H9 (cell line): ENCODE measurements around the gene ZNF490. TPM values are rescaled to one million over a fixed set of nuclear protein-coding genes. Genes with fewer than 3 reads are reported as not detected.
"Not testable (repeated sequence)": the region's sequence is repeated elsewhere in the genome, so short reads cannot be mapped to it uniquely, and the experiment has no call there.

Experiments used
- DNase-seq: peaks from one replicate; pipeline ENCODE4 v3.0.0-alpha.2; 2017
- H2AFZ ChIP-seq: one replicate; pipeline ENCODE4 v1.6.1; 2013; ENCODE audit warnings: mild to moderate bottlenecking, low read length, control low read depth, moderate library complexity
- H2AK5ac ChIP-seq: 2 replicates; pipeline ENCODE4 v1.6.1; 2013; ENCODE audit warnings: low read length, control low read depth, mixed read lengths; ENCODE audit not compliant: insufficient read length
- H2BK120ac ChIP-seq: one replicate; pipeline ENCODE4 v1.6.1; 2013; ENCODE audit warnings: low read depth, mild to moderate bottlenecking, low read length, control low read depth, inconsistent platforms; ENCODE audit not compliant: poor library complexity, severe bottlenecking
- H2BK12ac ChIP-seq: 2 replicates; pipeline ENCODE4 v1.6.1; 2013; ENCODE audit warnings: low read length, control low read depth, mixed read lengths, low read depth; ENCODE audit not compliant: insufficient read length
- H2BK15ac ChIP-seq: 2 replicates; pipeline ENCODE4 v1.6.1; 2013; ENCODE audit warnings: low read depth, low read length, control low read depth
- H2BK20ac ChIP-seq: one replicate; pipeline ENCODE4 v1.6.1; 2013; ENCODE audit warnings: low read depth, mild to moderate bottlenecking, low read length, control low read depth, inconsistent platforms; ENCODE audit not compliant: poor library complexity, severe bottlenecking
- H2BK5ac ChIP-seq: 2 replicates; pipeline ENCODE4 v1.6.1; 2013; ENCODE audit warnings: low read length, control low read depth, mixed read lengths; ENCODE audit not compliant: insufficient read length
- H3K14ac ChIP-seq: 2 replicates; pipeline ENCODE4 v1.6.1; 2013; ENCODE audit warnings: low read length, control low read depth; ENCODE audit not compliant: insufficient read depth
- H3K18ac ChIP-seq: 2 replicates; pipeline ENCODE4 v1.6.1; 2013; ENCODE audit warnings: low read depth, mild to moderate bottlenecking, mixed read lengths, low read length, control low read depth; ENCODE audit not compliant: insufficient read length
- H3K23ac ChIP-seq: 2 replicates; pipeline ENCODE4 v1.6.1; 2013; ENCODE audit warnings: low read length, control low read depth, mixed read lengths, low read depth; ENCODE audit not compliant: insufficient read length
- H3K23me2 ChIP-seq: 2 replicates; pipeline ENCODE4 v1.6.1; 2013; ENCODE audit warnings: low read depth, mild to moderate bottlenecking, mixed read lengths, low read length, control low read depth; ENCODE audit not compliant: insufficient read length, poor library complexity, severe bottlenecking
- H3K27ac ChIP-seq: 2 replicates; pipeline ENCODE4 v1.5.1; 2013; ENCODE audit warnings: low read length, control low read depth, mixed read lengths, low read depth; ENCODE audit not compliant: insufficient read length
- H3K27me3 ChIP-seq: 2 replicates; pipeline ENCODE4 v1.6.1; 2013; ENCODE audit warnings: low read length, control low read depth, inconsistent platforms; ENCODE audit not compliant: insufficient read depth
- H3K4ac ChIP-seq: 2 replicates; pipeline ENCODE4 v1.6.1; 2013; ENCODE audit warnings: low read depth, mild to moderate bottlenecking, control low read depth, inconsistent platforms, low read length, moderate library complexity
- H3K4me1 ChIP-seq: 2 replicates; pipeline ENCODE4 v1.6.1; 2013; ENCODE audit warnings: low read length, control low read depth, inconsistent platforms; ENCODE audit not compliant: insufficient read depth
- H3K4me2 ChIP-seq: 2 replicates; pipeline ENCODE4 v1.6.1; 2013; ENCODE audit warnings: low read length, control low read depth, mixed read lengths; ENCODE audit not compliant: insufficient read length, insufficient read depth
- H3K56ac ChIP-seq: 2 replicates; pipeline ENCODE4 v1.6.1; 2013; ENCODE audit warnings: low read depth, mild to moderate bottlenecking, mixed read lengths, low read length, control low read depth; ENCODE audit not compliant: insufficient read length
- H3K79me1 ChIP-seq: 2 replicates; pipeline ENCODE4 v1.6.1; 2013; ENCODE audit warnings: low read depth, mild to moderate bottlenecking, moderate library complexity, low read length, control low read depth, inconsistent platforms; ENCODE audit not compliant: insufficient read depth, poor library complexity, severe bottlenecking
- H3K79me2 ChIP-seq: 2 replicates; pipeline ENCODE4 v1.6.1; 2013; ENCODE audit warnings: low read length, control low read depth, inconsistent platforms; ENCODE audit not compliant: insufficient read depth
- H3K9ac ChIP-seq: 2 replicates; pipeline ENCODE4 v1.6.1; 2013; ENCODE audit warnings: low read length, control low read depth, mixed read lengths; ENCODE audit not compliant: insufficient read length; ENCODE audit errors: extremely low read depth
- H3K9me3 ChIP-seq: one replicate; pipeline ENCODE4 v1.6.1; 2013; ENCODE audit warnings: low read depth, low read length, inconsistent platforms; ENCODE audit not compliant: control insufficient read depth
- H3T11ph ChIP-seq: one replicate; pipeline ENCODE4 v1.6.1; 2013; ENCODE audit warnings: mild to moderate bottlenecking, low read length, control low read depth, inconsistent platforms
- H4K20me1 ChIP-seq: one replicate; pipeline ENCODE4 v1.6.1; 2013; ENCODE audit not compliant: control insufficient read depth, insufficient read length, insufficient read depth
- H4K5ac ChIP-seq: 2 replicates; pipeline ENCODE4 v1.6.1; 2013; ENCODE audit warnings: low read depth, mild to moderate bottlenecking, mixed read lengths, low read length, control low read depth; ENCODE audit not compliant: insufficient read length
- H4K8ac ChIP-seq: replicated peaks from 2 replicates; pipeline ENCODE4 v1.6.1; 2013; ENCODE audit warnings: low read length, control low read depth, mixed read lengths, low read depth; ENCODE audit not compliant: insufficient read length
- H4K91ac ChIP-seq: 2 replicates; pipeline ENCODE4 v1.6.1; 2013; ENCODE audit warnings: low read depth, mild to moderate bottlenecking, moderate library complexity, mixed read lengths, low read length, control low read depth; ENCODE audit not compliant: insufficient read length
- H3K27ac Mint-ChIP-seq, 3 experiments: 2 replicates in 2 of 3; 3 replicates in 1 of 3; pipeline ENCODE4 v1.8.0; 2020 to 2021; ENCODE audit warnings: mixed read lengths in 3 of 3, mild to moderate bottlenecking in 1 of 3, moderate library complexity in 1 of 3
- H3K27me3 Mint-ChIP-seq: 2 replicates; pipeline ENCODE4 v1.8.0; 2021; ENCODE audit warnings: low read depth, mild to moderate bottlenecking, moderate library complexity, mixed read lengths
- H3K36me3 Mint-ChIP-seq, 3 experiments: 2 replicates in 2 of 3; 3 replicates in 1 of 3; pipeline ENCODE4 v1.8.0; 2020 to 2021; ENCODE audit warnings: low read depth in 3 of 3, mixed read lengths in 3 of 3; ENCODE audit not compliant: insufficient read depth in 1 of 3
- H3K4me1 Mint-ChIP-seq, 2 experiments: 2 replicates each; pipeline ENCODE4 v1.8.0; 2020; ENCODE audit warnings: mixed read lengths in 2 of 2
- H3K4me3 Mint-ChIP-seq, 2 experiments: 2 replicates in 1 of 2; 3 replicates in 1 of 2; pipeline ENCODE4 v1.8.0; 2020 to 2021; ENCODE audit warnings: mild to moderate bottlenecking in 2 of 2, mixed read lengths in 2 of 2, moderate library complexity in 1 of 2
- H3K9me3 Mint-ChIP-seq, 2 experiments: 2 replicates in 1 of 2; 3 replicates in 1 of 2; pipeline ENCODE4 v1.8.0; 2020; ENCODE audit warnings: mild to moderate bottlenecking in 2 of 2, mixed read lengths in 2 of 2, moderate library complexity in 1 of 2
- WGBS: extraction: QIAGEN DNeasy Blood & Tissue Kit; methylation state at CpG from one replicate; pipeline ENCODE4 v1.1.7; 2013; ENCODE audit warnings: missing lambda C conversion rate, low lambda C conversion rate, mixed read lengths; ENCODE audit not compliant: insufficient read length; ENCODE audit errors: extremely low coverage; 5-methylcytosine and 5-hydroxymethylcytosine counted together
- total RNA-seq: library from RNA; stranded (reverse); gene quantifications from 2 replicates; pipeline ENCODE4 v1.2.1, GENCODE V29; 2021
- TF ChIP-seq, protein P1 (sequence below): fragments of 200-600 bp; sonication (generic); conservative IDR thresholded peaks from 3 replicates; pipeline ENCODE4 v1.8.0; 2021; ENCODE audit warnings: antibody characterized with exemption, mild to moderate bottlenecking

ZNF490 gene
- total RNA-seq, 1 experiment from 2014 or later = 10.1 TPM

DNA sequence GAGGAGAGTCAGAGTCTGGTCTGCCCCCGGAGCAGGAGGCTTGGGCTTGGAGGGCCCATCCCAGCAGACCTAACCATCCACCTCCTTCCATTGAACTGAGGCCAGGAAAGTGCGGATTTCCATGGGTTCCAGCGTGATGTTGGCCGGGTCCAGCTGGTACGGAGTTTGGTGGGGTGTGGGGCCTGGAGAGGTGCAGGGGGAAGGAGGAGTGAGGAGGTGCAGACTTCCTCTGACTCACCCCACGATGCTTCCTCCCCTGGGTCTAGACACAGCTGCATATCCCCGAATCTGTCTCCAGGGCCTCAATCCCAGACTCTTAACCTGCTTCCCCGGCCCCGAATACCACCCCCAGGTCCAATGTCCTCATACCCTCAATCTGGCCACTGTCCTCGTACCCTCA, 35.9 kb upstream of the ZNF490 start:
- Histone ChIP-seq H3K4me1 (no peaks in the 10 kb centered on the region), H2BK20ac (no peak overlapping the region), H3T11ph (no peak overlapping the region), H2BK5ac (no peak overlapping the region), H4K5ac (no peak overlapping the region), H3K23me2 (no peaks in the 10 kb centered on the region), H3K79me2 (no peaks in the 10 kb centered on the region), H4K91ac (no peak overlapping the region), H2BK12ac (no peak overlapping the region), H3K4ac (no peak overlapping the region), H2BK120ac (no peak overlapping the region), H4K20me1 (no peaks in the 10 kb centered on the region), H3K79me1 (no peaks in the 10 kb centered on the region), H3K23ac (no peak overlapping the region), H2AFZ (no peak overlapping the region), H4K8ac (no peak overlapping the region), H3K9ac (no peak overlapping the region), H3K4me2 (no peak overlapping the region), H3K56ac (no peak overlapping the region), H2AK5ac (no peak overlapping the region), H3K27me3 (no peaks in the 10 kb centered on the region), H3K14ac (no peak overlapping the region), H2BK15ac (no peak overlapping the region), H3K9me3 (no peaks in the 10 kb centered on the region), H3K18ac (no peak overlapping the region), H3K27ac (no peak overlapping the region)
- H3K36me3 Mint-ChIP-seq = peaks cover 6 to 17% (median 14%) of the 10 kb centered on the region in 3 experiments
- H3K27ac Mint-ChIP-seq = peak overlapping the region in 1 of 3 experiments; percentile 21; a peak in 1 of 7 replicates
- DNase-seq = no peak
- TF ChIP-seq, protein P1, sequence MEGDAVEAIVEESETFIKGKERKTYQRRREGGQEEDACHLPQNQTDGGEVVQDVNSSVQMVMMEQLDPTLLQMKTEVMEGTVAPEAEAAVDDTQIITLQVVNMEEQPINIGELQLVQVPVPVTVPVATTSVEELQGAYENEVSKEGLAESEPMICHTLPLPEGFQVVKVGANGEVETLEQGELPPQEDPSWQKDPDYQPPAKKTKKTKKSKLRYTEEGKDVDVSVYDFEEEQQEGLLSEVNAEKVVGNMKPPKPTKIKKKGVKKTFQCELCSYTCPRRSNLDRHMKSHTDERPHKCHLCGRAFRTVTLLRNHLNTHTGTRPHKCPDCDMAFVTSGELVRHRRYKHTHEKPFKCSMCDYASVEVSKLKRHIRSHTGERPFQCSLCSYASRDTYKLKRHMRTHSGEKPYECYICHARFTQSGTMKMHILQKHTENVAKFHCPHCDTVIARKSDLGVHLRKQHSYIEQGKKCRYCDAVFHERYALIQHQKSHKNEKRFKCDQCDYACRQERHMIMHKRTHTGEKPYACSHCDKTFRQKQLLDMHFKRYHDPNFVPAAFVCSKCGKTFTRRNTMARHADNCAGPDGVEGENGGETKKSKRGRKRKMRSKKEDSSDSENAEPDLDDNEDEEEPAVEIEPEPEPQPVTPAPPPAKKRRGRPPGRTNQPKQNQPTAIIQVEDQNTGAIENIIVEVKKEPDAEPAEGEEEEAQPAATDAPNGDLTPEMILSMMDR = no peak
- no peak overlapping the region for H3K4me3 Mint-ChIP-seq
- peaks cover 0 to 2% of the 10 kb centered on the region in 2 experiments; a peak in 1 of 4 replicates for H3K4me1 Mint-ChIP-seq
- no CpG with 5 or more reads among the region's 10 CpGs for WGBS
- peaks cover 2% of the 10 kb centered on the region; the same call in 1 of the 2 replicates for H3K27me3 Mint-ChIP-seq
- H3K9me3 Mint-ChIP-seq = peaks cover 0 to 5% of the 10 kb centered on the region in 2 experiments; a peak in 3 of 5 replicates

DNA sequence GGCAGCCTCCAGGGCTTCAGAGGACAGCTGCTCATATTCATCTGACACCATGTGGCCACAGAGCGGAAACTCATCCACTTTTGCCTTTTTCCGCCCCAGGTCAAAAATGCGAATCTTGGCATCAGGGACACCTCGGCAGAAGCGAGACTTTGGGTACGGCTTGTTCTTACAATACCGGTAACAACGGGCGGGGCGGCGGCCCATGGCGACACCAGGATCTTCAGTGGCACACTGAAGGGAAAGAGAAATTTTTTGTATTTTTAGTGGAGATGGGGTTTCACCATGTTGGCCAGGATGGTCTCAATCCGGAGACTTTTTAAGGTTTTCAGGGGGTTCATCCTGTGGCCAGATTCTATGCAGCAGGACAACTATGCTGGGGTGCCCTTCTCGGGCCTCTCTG, 33.1 kb upstream of the ZNF490 start:
- not testable (repeated sequence) for H2BK5ac ChIP-seq, H2BK15ac ChIP-seq, H4K91ac ChIP-seq, H3K4me2 ChIP-seq, H3K4me1 ChIP-seq, H3K4me1 Mint-ChIP-seq, H3K27ac ChIP-seq, H4K8ac ChIP-seq, H3K9me3 ChIP-seq, H3K27ac Mint-ChIP-seq, H4K20me1 ChIP-seq, H3K27me3 Mint-ChIP-seq, H3K4me3 Mint-ChIP-seq, H3K14ac ChIP-seq, H2BK12ac ChIP-seq, H4K5ac ChIP-seq, H3T11ph ChIP-seq, DNase-seq, H3K79me1 ChIP-seq, H3K4ac ChIP-seq, H3K9me3 Mint-ChIP-seq, H2AFZ ChIP-seq, H3K27me3 ChIP-seq, H3K18ac ChIP-seq, H3K23ac ChIP-seq, H3K9ac ChIP-seq, H3K23me2 ChIP-seq, H2AK5ac ChIP-seq, H2BK120ac ChIP-seq, H3K79me2 ChIP-seq, H3K56ac ChIP-seq, H2BK20ac ChIP-seq
- H3K36me3 Mint-ChIP-seq = peaks cover 2 to 12% (median 5%) of the 10 kb centered on the region in 3 experiments; a peak in 4 of 7 replicates
- WGBS = no CpG with 5 or more reads among the region's 14 CpGs
